Activated T-cell treated with anti-CD3 and anti-CD28 coated beads, Interleukin-2, amount 50 U/mL, for 4 hours (primary cell): ENCODE results near the gene UTF1. TPM values are rescaled to one million over a fixed set of nuclear protein-coding genes. Genes with fewer than 3 reads are reported as not detected.
A peak's percentile ranks its signal among the peaks of the same experiment; 100 is the strongest.

ENCODE experiments used
- ATAC-seq, 2 donors: fragments of 200-7000 bp; cut with Tn5 transposase; one replicate each; pipeline ENCODE4 v1.10.0; 2021
- DNase-seq: peaks from one replicate; pipeline ENCODE4 v3.0.0-alpha.2; 2020
- H3K27me3 Mint-ChIP-seq: one replicate; pipeline ENCODE4 v1.8.0; 2021; ENCODE audit warnings: low read depth, mixed read lengths
- H3K36me3 Mint-ChIP-seq: one replicate; pipeline ENCODE4 v1.8.0; 2022; ENCODE audit warnings: mixed read lengths; ENCODE audit not compliant: insufficient read depth
- H3K4me1 Mint-ChIP-seq: one replicate; pipeline ENCODE4 v1.8.0; 2021; ENCODE audit warnings: low read depth, mixed read lengths
- H3K4me3 Mint-ChIP-seq: one replicate; pipeline ENCODE4 v1.8.0; 2021; ENCODE audit warnings: mild to moderate bottlenecking, moderate library complexity, mixed read lengths
- H3K9me3 Mint-ChIP-seq: one replicate; pipeline ENCODE4 v1.8.0; 2021; ENCODE audit warnings: mixed read lengths
- total RNA-seq, 3 donors: library from RNA; stranded (reverse); gene quantifications; one replicate each; pipeline ENCODE4 v1.2.1, GENCODE V29; 2021

UTF1 gene
- total RNA-seq, 3 donors from 2014 or later, result 0.25 TPM; not detected in 2

DNA sequence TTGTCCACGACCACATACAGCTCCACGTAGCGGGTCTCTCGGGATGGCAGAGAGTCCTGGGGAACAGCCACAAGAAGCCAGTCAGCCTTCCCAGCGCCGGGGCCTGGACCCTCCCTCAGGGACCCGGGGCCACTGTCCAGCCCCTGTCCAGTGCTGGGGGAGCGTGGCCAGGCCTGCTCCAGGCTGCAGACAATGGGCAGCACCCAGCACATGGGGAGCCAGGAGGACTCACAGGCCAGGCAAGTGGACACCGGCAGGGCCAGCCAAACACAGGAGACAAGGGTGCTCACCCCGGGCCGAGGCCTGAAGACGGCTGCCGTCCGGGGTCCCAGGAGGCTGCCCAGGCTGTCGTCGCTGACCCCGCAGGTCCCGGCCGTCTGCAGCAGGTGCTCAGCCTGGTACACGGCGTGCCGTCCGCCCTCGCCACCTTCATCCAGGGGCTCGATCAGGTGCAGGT is 43.0 kb downstream of the UTF1 start:
- no peak for DNase-seq
- Mint-ChIP-seq H3K4me3 (no peak overlapping the region), H3K4me1 (peaks cover 20% of the 10 kb centered on the region), H3K36me3 (no peaks in the 10 kb centered on the region), H3K27me3 (no peaks in the 10 kb centered on the region), H3K9me3 (no peaks in the 10 kb centered on the region)
- ATAC-seq, result no peak

DNA sequence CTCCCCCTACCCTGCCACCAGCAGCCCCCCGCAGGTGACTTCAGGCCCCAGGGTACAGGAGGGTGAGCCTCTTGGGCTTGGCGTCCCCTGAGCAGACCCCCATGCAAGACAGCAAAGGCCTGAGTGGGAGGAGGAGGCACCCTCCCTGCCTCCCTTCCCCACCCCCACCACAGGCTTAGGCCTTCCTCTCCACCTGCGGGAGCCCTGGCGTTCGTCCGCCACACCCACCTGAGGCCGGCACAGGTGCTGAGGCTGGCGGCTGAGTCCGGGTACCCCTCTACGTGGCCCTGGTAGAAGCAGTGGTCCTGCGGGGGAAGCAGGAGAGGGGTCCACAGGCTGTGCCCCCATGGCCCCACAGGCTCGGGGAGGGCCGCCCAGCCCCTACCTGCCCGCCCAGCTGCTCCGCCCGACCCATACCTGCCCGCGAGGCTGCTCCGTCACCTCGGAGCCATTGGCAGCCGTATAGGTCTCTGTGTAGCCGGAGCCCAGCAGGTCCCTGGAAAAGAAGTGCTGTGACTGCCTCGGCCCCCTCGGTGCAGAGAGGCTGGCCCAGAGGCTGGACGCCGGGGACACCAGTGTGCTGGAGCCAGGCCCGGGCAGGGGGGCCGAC is 43.6 kb downstream of the UTF1 start:
- DNase-seq, result no peak
- no peaks in the 10 kb centered on the region for H3K36me3 Mint-ChIP-seq
- no peak overlapping the region for H3K4me3 Mint-ChIP-seq
- no peaks in the 10 kb centered on the region for H3K27me3 Mint-ChIP-seq
- peaks cover 26% of the 10 kb centered on the region for H3K4me1 Mint-ChIP-seq
- no peaks in the 10 kb centered on the region for H3K9me3 Mint-ChIP-seq
- no peak for ATAC-seq

DNA sequence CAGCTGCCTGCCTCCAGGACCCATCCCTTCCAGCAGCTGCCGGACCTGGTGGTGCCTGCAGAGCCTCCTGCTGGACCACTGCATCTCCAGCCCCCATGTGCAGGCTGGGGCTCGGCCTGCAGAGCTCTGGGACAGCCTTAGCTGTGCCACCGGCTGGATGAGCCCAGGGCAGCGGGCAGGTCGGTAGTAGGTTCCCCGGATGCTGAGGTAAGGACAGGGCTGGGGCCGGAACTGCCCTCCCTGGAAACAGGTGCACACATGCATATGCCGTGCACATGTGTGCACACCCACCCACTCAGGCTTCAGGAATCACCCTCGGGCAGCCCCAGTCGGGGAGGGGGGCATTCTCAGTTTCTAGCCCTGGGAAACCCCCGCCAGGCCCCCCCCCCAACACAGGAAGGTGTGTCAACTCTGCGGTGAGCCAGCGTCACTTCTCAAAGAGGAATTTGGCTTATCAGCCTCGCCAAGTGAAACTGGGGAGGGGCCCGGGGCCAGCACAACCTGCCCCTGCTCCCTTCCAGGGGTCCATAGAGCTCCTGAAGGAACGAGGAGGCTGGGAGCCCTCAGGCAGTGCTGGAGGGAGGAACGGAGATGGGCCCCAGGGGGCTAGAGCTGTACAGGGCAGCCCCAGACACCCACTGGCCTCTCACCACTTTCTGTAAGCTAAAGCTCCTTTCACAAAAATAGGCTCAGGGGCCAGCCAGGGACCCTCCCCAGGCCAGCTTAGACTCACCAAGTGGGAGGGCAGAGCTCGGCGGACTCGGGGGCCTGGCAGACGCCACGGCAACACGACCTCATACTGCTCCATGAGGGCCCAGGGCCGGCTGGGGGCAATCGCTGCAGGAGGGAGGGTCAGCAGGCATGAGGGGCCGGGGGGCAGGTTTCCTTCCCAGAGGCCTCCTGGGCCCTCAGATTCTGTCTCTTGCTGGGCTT is 45.0 kb downstream of the UTF1 start:
- DNase-seq, result peak; percentile 83
- no peaks in the 10 kb centered on the region for H3K9me3 Mint-ChIP-seq
- peak overlapping the region; percentile 89 for H3K4me3 Mint-ChIP-seq
- H3K27me3 Mint-ChIP-seq, result no peaks in the 10 kb centered on the region
- ATAC-seq, result peak; percentile 73 to 76
- H3K4me1 Mint-ChIP-seq, result peaks cover 32% of the 10 kb centered on the region
- H3K36me3 Mint-ChIP-seq, result no peaks in the 10 kb centered on the region

DNA sequence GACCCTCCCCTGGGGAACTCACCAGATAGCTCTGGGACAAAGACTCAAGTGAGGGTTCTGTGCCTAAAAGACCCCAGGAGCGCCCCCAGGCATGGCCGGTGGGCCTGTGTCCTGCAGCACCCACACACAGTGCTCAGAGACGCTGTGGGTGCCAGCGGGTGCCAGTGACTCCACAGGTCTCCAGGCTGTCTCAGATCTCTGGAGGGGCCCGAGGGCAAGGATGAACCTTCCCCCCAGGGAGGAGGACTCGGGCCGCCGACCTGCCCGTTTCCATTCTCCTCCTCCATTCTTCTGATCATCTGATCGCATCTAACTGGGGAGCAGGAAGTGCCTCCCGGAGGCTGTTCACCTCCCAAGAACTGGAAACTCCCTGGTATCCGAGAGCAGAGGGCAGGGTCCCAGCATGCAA is 45.7 kb downstream of the UTF1 start:
- peak; percentile 29 to 36 for ATAC-seq
- DNase-seq, result no peak
- Mint-ChIP-seq H3K4me3 (peak overlapping the region; percentile 89), H3K36me3 (no peaks in the 10 kb centered on the region), H3K27me3 (no peaks in the 10 kb centered on the region), H3K9me3 (no peaks in the 10 kb centered on the region), H3K4me1 (peaks cover 32% of the 10 kb centered on the region)

DNA sequence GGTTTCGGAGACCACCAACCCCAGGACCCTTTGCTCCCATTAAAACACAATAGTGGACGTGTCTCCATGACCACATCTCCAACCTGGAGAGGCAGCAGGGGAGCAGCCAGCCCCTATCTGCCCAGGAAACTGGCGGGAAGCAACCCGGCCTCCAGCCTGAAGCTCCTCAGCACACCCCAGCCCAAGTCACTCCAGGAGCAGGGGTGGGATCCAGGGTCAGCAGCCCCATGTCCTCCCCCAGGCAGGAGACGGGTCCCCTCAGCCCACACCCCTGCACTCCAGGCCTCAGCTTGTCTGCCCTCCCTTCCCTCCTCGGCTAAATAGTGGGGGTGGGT is 46.0 kb downstream of the UTF1 start:
- no peaks in the 10 kb centered on the region for H3K9me3 Mint-ChIP-seq
- H3K4me3 Mint-ChIP-seq, result peak overlapping the region; percentile 89
- H3K36me3 Mint-ChIP-seq, result no peaks in the 10 kb centered on the region
- H3K4me1 Mint-ChIP-seq, result peaks cover 32% of the 10 kb centered on the region
- ATAC-seq (peak in 1 of 2 donors; percentile 0), DNase-seq (no peak)
- no peaks in the 10 kb centered on the region for H3K27me3 Mint-ChIP-seq

DNA sequence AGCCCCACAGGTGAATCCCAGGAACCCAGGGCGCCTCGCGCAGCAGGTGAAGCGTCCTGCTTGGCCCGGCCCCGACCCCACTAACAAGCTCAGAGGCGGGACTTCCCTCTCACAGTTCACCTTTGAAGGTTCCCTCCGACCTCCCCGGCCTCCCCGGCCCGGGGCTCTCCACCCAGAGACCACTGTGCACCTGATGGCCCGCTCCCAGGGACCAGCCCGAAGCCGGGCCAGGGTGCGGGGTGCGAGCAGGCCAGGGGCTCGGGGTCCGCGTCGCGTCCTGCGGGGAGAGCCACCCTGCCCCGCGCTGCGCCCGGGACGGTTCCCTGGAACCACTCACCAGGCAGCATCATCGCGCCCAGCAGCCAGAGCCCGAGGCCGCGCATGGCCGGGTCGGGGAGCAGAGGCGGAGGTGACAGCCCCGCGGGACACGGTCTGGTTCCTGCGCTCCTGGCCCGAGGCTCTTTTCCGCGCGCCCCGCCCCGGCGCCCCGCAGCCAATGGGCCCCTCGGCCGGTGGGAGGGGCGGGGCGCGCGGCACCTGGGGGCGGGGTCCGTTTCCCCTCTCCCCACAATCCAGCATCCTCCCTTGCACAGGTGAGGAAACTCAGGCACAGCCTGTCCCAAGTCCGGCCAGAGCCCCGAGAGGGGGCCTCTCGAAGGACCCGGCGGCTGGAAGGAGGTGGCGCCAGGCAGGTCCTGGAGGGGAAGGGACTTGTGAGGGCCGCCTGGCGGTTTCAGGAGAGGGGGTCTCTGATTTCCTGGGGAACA is 46.6 kb downstream of the UTF1 start, which contains the start of gene ADAM8:
Gene ADAM8 (minus strand): TSS at position 434 of the 767 bp plus-strand sequence. CDS start 51 bp downstream, at position 383.
- Mint-ChIP-seq H3K4me3 (peak within 1 kb of the TSS; percentile 89), H3K36me3 (no peaks in the 10 kb centered on the region), H3K9me3 (no peaks in the 10 kb centered on the region), H3K27me3 (no peaks in the 10 kb centered on the region), H3K4me1 (peaks cover 32% of the 10 kb centered on the region)
- peak; percentile 65 for DNase-seq
- peak; percentile 46 to 55 for ATAC-seq

DNA sequence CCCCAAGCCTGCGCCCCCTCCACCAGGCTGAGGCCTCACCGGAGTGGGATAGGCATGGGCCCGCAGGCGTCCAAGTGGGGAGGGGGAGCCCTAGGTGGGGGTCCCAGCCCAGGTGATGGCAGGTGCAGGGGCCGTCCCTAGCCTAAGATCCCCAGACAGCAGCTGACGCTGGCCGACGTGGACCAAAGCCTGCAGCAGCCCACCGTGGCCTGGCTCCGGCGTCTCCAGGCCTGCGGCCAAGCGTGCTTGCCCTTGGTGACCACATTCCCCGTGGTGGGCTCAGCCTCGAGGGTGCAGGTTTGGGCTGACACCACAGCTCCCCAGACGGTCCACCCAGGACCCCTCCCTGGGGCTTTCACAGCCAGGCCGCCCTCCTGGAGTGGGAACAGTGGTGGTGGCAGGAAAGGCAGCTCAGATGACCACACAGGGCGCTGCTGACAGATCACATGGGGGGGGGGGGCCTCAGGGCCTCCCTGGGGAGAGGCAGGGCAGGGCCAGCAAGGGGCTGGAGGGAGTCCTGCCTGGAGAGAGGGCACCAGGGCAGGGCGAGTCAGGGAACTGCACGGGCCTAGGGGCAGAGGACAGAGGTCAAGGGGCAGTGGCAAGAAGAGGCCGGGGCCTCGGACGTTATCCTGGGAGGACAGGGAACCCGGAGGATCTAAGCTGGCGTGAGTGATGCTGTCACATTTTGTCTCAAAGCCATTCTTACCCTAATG is 47.4 kb downstream of the UTF1 start:
- Mint-ChIP-seq H3K27me3 (no peaks in the 10 kb centered on the region), H3K9me3 (no peaks in the 10 kb centered on the region), H3K36me3 (peaks cover 6% of the 10 kb centered on the region), H3K4me3 (peak overlapping the region; percentile 71), H3K4me1 (peaks cover 32% of the 10 kb centered on the region)
- no peak for DNase-seq
- no peak for ATAC-seq

DNA sequence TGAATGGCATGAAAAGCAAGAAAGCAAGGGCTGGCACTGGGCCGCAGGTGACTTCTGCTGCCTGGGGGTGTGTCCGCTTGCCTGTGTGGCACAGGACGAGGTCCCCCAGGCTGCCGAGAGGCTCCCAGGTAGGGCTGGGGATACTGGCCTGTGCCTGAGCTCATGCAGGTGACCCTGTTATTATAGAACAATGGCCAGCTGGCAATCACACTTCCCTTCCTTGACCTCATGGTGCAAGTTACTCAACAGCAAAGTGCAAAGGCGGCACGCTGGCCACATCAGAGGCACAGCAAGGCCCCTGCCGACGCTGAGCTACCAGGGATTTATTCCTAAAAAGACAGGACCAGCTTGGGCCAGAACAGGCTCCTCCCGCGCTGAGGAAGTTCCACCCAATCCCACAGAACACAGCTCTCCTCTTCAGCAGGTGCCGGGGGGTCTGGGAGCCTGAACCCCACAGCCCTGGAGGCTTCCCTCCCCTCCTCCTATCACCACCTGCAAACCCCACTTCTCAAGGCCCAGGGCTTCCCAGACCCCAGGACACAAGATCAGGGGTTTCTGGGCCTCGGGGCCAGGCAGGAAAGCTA is 48.1 kb downstream of the UTF1 start:
- no peaks in the 10 kb centered on the region for H3K9me3 Mint-ChIP-seq
- peak overlapping the region; percentile 71 for H3K4me3 Mint-ChIP-seq
- DNase-seq (no peak), ATAC-seq (no peak)
- no peaks in the 10 kb centered on the region for H3K27me3 Mint-ChIP-seq
- peaks cover 32% of the 10 kb centered on the region for H3K4me1 Mint-ChIP-seq
- H3K36me3 Mint-ChIP-seq, result peaks cover 8% of the 10 kb centered on the region

DNA sequence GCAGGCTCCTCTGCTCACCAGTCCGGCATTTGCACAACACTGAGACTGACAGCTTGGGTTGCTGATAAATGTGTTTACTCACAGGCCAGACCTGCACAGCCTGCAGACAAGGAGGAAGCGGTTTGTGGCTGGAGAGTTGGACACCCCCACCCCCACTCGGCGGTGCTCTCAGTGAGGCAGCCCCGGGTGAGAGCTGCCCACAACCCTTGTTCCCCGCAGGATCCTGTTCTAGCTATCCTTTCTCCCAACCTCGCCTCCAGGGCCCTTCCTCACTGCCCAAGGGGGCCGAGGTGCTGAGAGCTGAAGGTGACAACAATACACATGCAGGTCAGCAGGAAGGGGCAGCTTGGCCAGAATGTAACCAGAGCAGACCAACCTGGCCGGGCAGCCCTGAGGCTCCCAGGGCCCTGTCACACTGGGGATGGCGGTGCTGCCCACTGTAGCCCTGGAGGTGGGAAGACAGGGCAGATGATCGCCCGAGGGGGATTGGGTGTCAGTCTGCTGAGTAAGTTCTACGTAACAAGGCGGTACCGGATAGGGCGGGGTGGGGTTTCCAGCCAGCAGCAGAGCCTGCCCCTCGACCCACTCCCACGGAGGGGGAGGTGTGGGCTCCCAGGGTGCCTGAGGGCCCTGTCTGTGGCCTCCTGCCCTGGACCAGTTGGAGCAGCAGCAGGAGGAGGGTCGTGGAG is 48.7 kb downstream of the UTF1 start:
- Mint-ChIP-seq H3K4me1 (peaks cover 32% of the 10 kb centered on the region), H3K27me3 (no peaks in the 10 kb centered on the region), H3K4me3 (peak overlapping the region; percentile 71), H3K36me3 (peaks cover 10% of the 10 kb centered on the region), H3K9me3 (no peaks in the 10 kb centered on the region)
- DNase-seq (peak; percentile 48), ATAC-seq (peak in 1 of 2 donors; percentile 3)

DNA sequence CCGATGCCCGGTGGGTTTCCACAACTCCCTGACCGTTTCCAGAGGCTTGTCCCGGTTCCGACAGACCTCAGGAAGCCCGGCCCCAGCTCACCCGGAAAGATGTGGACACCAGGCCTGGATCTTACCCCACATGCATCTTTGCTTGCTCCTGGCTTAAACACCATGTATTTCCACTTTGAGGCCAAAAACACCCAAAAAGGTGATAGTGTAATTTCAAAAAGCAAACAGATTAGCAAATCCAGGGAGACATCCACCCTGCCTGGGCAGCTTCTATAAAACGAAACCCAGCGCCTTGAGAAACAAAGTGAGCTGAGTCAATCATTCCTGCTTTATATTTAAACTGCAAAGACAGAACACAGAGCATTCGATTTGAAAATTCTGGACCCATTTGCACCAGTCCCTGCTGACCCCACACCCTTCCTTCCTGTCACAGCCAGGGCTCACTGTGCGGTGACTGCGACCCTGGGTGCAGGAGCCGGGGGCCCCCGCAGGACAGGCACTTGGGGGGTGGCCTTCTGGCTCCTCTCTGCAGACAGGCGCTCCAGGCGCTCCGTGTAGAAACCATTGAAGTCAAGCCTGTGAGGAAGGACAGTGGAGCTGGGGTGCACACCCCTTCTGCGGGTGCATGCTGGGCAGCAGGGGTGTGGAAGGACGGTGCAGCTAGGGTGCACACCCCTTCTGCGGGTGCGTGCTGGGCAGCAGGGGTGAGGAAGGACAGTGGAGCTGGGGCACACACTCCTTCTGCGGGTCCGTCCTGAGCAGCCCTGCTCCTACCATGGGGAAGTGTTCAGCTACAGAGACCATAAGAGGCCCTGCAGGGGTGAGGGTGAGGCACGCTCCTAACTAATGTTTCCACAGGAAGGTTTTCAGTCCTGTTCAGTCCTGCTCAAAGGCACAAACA is 49.6 kb downstream of the UTF1 start:
- no peak overlapping the region for H3K4me3 Mint-ChIP-seq

DNA sequence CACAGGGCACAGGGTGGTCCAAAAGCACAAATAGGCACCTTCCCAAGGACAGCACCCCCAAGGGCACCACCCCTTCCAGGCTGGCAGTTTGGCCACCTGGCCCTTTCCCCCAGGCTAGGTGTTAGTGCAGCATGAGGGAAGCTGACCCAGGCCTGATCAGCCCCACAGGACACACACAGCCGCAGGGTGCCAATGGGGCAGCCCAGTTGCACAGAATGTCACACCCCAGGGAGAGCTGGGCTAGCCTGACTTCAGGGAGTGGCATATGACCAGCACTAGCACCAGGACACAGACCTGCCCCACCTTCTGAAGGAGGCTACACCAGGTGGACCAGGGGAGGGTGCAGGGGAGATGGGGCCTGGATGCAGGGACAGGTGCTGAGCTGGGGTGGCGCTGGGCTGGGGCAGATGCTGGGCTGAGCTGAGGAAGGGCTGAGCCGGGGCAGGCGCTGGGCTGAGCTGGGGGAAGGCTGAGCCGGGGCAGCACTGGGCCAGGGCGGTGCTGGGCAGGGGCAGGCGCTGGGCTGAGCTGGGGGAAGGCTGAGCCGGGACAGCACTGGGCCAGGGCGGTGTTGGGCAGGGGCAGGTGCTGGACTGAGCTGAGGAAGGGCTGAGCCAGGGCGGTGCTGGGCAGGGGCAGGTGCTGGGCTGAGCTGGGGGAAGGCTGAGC is 50.5 kb downstream of the UTF1 start:
- DNase-seq, result no peak
- Mint-ChIP-seq H3K9me3 (no peaks in the 10 kb centered on the region), H3K36me3 (peaks cover 17% of the 10 kb centered on the region), H3K27me3 (no peaks in the 10 kb centered on the region), H3K4me3 (no peak overlapping the region), H3K4me1 (peaks cover 26% of the 10 kb centered on the region)
- no peak for ATAC-seq

More for the DNA sequence above, 49.6 kb downstream of the UTF1 start:
- peaks cover 11% of the 10 kb centered on the region for H3K36me3 Mint-ChIP-seq
- no peak for ATAC-seq
- DNase-seq, result no peak
- no peaks in the 10 kb centered on the region for H3K27me3 Mint-ChIP-seq
- H3K9me3 Mint-ChIP-seq, result no peaks in the 10 kb centered on the region
- H3K4me1 Mint-ChIP-seq, result peaks cover 32% of the 10 kb centered on the region

DNA sequence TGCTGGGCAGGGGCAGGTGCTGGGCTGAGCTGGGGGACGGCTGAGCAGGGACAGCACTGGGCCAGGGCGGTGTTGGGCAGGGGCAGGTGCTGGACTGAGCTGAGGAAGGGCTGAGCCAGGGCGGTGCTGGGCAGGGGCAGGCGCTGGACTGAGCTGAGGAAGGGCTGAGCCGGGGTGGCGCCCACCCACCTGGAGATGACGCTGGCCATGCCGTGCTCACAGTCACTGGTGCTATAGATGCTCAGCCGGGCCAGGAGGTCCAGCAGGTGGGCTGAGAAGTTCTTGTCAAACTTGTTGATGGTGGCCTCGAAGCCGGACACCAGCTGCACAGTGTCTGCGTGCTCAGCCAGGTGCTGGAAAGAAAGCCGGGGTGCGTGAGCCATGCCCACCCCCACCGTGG is 51.1 kb downstream of the UTF1 start:
- no peak for ATAC-seq
- no peak overlapping the region for H3K4me3 Mint-ChIP-seq
- no peaks in the 10 kb centered on the region for H3K9me3 Mint-ChIP-seq
- H3K27me3 Mint-ChIP-seq, result no peaks in the 10 kb centered on the region
- DNase-seq, result no peak
- peaks cover 21% of the 10 kb centered on the region for H3K4me1 Mint-ChIP-seq
- H3K36me3 Mint-ChIP-seq, result peaks cover 22% of the 10 kb centered on the region
